GM18499 (cell line): Measurements from ENCODE around the gene MEIOSIN.
"Not testable (repeated sequence)": the region's sequence is repeated elsewhere in the genome, so short reads cannot be mapped to it uniquely, and the experiment has no call there.

Source experiments
- ATAC-seq: cut with Tn5 transposase; IDR thresholded peaks from one replicate; pipeline ENCODE4 v1.9.1; 2021; ENCODE audit warnings: moderate number of reproducible peaks; ENCODE audit not compliant: insufficient read depth, unreplicated experiment

Gene MEIOSIN

DNA sequence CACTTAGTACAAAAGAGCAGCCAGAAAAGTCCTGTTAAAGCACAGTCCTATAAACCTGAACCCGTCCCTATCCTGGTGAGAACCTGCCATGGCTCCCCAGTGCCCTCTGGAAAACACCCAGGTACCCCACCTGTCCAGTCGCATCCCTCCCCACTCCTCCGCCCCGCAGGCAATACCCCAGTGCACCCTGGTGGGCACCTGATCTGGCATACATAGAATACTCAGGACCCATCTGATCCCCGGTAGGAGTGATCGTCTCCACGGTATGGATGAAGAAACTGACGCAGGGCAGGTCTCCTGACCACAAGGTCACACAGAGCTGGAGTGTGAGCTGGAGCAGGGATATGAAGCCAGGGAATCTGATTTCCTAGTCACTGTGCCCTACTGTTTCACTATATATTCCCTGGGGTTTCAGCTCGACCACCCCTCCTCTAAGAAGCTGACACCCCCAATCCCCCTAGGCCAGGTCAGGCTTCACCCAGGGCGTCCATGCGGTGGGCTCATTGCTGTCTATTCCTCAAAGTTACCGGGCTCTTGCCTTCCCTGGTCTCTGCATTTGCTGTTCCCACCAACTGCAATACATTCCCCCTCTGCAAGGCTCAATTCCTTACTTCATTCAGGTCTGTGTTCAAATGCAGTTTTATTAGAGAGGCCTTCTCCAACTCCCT, 15.1 kb upstream of the MEIOSIN start:
- ATAC-seq: no peak

DNA sequence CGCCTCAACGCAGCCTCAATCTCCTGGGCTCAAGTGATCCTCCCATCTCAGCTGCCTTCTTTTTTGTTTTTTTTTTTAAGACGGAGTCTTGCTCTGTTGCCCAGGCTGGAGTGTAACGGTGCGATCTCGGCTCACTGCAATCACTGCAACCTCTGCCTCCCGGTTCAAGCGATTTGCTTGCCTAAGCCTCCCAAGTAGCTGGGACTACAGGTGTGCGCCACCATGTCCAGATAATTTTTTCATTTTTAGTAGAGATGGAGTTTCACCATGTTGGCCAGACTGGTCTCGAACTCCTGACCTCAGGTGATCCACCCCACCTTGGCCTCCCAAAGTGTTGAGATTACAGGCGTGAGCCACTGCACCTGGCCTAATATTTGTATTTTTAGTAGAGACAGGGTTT, 13.2 kb upstream of the MEIOSIN start:
- ATAC-seq: not testable (repeated sequence)

DNA sequence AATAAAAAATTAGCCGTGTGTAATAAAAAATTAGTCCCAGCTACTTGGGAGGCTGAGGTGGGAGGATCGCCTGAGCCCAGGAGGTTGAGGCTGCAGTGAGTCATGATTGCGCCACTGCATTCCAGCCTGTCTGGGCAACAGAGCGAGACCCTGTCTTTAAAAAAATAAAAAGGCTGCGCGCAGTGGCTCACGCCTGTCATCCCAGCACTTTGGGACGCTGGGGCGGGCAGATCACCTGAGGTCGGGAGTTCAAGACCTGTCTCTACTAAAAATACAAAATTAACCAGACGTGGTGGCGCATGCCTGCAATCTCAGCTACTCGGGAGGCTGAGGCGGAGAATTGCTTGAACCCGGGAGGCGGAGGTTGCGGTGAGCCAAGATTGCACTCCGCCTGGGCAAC, 4.6 kb upstream of the MEIOSIN start:
- ATAC-seq: not testable (repeated sequence)

DNA sequence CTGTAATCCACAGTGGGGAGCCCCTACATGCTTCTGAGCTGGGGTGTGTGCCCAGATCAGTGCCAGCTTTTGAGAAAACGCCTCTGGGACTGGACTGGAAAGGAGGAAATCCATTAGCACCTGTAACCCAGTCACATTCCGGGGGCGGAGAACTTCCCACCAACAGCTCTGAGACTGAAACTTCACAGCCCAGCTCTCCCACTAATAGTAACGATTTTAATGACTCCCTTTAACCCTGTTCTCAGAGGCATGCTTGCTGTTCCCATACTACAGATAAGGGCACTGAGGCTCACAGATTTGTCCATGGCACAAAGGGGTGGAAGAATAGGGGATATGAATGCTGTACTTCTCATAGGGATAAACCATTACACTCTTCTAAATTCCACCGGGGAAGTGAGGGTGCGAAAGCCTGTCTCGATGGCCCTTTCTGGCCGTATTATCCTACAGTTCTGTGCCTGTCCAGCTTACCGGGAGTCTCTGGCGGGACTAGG, 3.4 kb upstream of the MEIOSIN start:
- no peak for ATAC-seq

DNA sequence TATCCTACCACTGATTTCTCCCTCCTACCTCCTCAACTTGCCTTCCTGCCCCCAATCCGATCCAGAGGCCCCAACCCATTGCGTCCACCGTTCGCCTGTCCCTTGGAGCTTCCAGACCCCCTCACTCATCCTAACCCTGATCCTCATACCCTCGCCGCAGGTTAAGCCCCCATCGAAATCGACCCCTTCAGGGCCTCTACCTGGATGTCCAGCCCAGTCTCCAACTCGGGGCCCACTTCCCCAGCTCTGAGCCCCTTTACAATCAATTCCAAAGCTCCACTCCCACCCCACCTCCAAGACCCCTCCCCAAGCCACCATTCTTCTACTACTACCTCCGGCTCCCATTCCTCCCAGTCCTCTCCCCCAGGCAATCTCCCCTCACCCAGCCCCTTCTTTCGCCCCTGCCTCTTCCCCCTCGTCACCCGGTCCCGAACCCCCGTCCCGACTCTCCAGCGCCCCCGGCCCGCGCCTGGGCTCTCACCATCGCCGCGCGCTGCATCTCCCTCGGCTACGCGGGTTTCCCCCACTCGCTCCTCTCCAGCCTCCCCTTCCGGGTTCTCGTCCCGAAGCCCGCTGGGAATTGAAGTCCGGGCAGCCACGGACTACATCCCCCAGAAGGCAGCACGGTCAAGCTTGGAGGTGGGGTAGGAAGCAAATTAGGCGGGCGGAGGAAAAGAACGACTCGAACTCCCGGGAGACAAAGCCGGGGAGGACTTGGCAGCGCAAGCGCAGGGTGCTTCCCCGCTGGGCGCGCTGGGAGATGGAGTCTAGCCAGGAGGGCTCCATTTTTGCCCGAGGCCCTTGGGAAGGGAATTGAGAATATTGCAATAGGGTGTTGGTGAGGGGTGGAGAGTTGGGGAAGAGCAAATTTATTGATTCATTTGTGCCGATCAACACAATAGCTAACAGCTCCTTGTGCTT, 2.6 kb upstream of the MEIOSIN start, which contains the start of gene FBXO46:
Gene FBXO46 (minus strand): TSS at position 529 of the 921 bp plus-strand sequence. CDS start 17,401 bp downstream, outside the sequence.
- ATAC-seq: peak; percentile 63

DNA sequence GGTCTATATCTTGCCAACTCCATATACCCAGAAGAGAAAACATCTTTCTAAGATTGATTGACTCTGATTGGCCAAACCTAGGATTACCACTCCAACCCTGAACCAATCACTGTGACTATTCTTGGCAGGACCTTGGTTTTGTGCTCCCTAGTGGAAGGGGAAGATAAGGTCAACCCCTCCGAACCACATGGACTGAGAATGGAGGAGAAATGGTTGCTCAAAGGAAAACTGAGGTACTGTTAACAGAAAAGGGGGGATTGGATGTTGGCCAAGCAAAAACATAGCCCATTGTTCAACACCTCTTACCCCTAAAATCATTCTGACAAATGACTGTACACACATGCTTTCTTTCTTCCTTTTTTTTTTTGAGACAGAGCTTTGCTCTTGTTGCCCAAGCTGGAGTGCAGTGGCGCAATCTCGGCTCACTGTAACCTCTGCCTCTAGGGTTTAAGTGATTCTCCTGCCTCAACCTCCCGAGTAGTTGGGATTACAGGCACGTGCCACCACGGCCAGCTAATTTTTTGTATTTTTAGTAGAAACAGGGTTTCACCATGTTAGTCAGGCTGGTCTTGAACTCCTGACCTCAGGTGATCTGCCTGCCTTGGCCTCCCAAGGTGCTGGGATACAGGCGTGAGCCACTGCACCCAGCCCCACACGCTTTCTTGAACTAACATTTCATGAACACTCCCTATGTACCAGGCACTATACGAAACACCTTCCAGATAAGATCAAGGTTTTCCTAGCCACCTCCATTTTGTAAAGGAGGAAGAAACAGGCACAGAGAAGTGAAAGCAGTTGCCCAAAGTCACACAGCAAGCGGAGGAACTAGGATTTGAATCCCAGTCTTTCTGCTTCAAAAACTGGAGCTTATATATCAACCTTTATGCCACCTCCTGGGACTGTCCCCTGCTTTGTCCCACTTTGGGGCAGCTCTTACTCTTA, 6.5 kb downstream of the MEIOSIN start:
- no peak for ATAC-seq

DNA sequence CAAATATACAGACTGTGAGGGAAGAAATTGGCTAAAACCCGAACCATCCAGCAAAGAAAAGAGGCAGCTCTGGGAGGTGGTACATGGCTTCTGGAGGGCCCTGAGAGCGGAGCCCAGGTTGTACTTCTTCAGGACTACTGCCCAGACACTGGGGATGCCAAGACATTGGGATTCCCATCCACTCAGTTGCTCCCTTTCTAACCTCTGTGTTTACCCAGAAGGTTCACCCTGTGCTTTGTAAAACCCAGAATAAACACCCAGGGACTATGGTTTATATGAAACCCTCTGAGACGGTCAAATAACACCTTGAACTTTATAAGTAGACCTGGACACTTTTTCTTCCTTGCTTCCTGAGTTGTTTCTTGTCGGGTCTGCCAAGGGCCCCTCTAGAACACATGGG, 9.7 kb downstream of the MEIOSIN start:
- ATAC-seq: no peak

DNA sequence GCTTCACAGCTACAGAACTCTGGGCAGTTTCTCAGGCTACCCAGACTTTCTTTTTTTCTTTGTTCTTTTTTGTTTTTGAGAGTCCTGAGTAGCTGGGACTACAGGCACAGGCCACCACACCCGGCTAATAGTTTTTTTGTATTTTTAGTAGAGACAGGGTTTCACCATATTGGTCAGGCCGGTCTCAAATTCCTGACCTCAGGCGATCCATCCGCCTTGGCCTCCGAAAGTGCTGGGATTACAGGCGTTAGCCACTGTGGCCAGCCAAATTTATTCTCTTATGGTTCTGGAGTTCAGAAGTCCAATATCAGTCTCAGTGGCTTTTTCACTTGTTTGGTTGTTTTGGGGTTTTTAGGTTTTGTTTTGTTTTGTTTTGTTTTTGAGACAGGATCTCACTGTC, 12.4 kb downstream of the MEIOSIN start:
- no peak for ATAC-seq

DNA sequence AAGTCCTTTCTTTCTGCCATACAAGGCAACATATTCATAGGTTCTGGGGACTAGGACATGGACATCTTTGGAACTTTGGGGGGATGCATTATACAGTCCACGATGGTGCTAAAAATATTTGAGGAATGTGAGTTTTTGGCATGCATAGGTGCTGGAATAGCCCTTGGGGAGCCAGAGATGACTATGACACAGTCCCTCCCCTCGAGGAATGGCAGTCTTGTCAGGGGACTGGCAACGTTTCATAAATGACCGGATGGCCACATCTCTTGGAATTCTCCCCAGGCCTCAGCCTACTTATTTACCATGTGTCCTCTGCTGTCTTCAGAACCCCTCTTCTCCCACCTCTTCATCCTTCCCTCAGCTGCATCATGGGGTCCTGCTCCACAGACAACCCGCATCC, 13.6 kb downstream of the MEIOSIN start:
- no peak for ATAC-seq

DNA sequence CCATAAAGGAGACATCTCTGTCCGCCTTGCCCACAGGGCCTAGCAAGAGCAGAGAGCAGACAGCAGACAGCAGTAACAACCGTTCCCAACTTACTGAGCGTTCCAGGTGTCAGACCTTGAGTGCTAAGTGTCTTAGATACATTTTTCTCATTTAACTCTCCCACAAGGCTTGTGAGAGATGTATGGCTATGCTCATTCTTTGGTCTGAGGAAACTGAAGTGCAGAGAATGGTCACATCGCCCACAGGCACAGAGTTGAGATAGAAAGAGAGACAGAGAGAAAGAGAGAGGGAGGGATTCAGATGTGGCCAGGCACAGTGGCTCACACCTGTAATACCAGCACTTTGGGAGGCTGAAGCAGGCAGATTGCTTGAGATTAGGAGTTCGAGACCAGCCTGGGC, 14.3 kb downstream of the MEIOSIN start:
- no peak for ATAC-seq

DNA sequence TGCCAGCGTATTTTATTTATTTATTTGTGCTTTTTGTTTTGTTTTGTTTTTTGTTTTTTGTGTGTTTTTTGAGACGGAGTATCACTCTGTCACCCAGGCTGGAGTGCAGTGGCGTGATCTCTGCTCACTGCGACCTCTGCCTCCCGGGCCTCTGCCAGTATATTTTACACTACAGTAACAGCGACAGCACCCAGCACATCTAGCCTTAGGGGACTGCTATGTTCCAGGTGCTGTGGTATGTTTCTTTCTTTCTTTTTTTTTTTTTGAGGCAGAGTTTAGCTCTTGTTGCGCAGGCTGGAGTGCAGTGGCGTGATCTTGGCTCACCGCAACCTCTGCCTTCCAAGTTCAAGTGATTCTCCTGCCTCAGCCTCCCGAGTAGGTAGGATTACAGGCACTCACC, 18.2 kb downstream of the MEIOSIN start:
- ATAC-seq: not testable (repeated sequence)

DNA sequence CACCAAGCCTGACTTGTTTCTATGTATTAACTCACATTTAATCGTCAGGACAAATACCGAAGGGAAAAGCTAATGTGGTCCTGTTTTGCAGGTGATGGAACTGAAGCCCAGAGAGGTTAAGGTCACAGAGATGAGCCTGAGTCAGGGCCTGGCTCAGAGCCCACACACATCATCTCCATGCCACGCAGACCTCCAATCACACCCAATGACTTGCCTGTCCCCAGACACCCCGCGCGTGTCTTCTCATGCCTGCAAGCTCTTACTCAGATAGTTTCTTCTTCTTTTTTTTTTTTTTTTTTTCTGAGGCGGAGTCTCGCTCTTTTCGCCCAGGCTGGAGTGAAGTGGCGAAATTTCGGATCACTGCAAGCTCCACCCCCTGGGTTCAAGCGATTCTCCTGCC, 19.4 kb downstream of the MEIOSIN start:
- no peak for ATAC-seq

DNA sequence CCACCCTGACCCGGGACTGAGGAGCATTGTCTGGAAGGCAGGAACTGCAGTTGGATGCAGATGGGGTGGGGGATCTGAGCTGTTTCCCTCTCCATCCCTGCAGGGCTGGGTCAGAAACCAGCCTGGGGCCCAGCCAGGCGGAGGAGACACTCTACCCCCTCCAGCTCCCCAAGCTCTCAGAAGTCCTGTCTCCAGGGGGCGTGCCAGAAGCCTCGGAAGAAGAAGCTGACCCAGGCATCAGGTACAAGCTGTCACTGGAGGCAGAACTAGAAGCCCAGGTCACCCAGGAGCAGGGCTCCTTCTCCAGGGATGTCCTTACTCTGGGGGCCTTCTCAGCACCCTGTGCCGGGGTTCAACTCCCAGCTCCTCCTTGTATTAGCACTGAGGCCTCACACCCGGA, 20.3 kb downstream of the MEIOSIN start:
- no peak for ATAC-seq

DNA sequence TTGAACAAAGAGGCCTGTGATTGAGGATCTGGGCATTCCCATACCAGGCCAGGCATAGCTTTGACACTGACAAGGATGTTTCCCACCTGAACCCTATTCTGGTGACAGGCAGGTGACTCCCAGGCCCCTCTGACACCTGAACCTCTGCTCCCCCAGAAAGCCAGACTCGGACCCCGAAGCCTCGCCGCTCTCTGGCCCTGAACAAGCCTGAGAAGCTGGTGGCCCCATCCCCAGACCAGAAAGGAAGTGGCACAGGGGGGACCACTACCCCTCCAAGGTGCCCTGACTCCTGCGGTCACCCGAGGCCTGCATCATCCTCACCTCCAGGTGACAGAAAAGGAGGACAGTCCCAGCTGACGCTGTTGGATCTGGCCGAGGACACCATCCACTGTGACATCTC, 21.1 kb downstream of the MEIOSIN start:
- no peak for ATAC-seq

DNA sequence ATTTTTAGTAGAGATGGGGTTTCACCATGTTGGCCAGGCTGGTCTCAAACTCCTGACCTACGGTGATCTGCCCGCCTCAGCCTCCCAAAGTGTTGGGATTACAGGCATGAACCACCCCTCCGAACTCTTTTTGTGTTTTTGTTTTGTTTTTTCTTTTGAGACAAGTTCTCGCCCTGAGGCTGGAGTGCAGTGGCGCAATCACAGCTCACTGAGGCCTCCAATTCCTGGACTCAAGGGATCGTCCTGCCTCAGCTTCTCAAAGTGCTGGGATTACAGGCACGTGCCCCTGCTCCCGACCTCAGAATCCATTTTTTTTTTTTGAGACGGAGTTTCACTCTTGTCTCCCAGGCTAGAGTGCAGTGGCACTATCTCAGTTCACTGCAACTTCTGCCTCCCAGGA, 24.5 kb downstream of the MEIOSIN start:
- no peak for ATAC-seq

DNA sequence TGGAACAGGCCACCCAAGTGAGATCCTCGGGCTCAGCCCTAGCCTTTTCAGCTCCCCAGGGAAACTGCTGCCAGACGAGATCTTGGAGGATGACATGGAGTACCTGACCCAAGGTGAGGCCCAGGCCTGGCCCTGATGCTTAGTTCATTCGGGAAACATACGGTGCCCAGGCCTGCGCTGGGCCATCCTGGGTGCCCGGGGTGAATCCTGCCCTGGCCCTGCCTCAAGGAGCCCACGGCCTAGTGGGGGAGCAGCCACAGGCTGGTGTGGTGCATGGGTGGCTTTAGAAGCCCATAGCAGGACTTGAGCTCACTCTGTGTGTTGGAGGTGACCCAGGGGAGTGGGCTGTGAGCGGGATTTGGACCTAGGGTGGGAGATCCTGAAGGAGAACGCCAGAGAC, 25.7 kb downstream of the MEIOSIN start:
- no peak for ATAC-seq

DNA sequence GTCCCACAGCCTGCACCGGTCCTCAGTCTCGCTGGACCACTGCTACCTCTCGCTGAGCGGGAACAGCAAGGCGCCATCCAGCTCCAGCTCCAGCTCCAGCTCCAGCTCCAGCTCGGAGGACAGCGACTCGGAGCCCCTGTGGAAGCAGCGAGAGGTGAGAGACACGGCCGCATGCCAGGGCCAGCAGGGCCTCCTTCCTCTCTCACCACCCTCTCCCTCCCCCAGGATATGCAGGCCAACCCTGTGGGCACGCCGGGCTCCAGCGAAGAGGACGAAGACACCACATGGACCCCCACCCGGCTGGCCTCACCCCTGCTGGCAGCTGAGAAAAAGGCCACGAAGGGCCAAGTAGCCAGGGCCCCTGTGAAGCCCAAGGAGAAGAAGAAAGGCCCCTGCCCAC, 28.5 kb downstream of the MEIOSIN start:
- ATAC-seq: no peak

DNA sequence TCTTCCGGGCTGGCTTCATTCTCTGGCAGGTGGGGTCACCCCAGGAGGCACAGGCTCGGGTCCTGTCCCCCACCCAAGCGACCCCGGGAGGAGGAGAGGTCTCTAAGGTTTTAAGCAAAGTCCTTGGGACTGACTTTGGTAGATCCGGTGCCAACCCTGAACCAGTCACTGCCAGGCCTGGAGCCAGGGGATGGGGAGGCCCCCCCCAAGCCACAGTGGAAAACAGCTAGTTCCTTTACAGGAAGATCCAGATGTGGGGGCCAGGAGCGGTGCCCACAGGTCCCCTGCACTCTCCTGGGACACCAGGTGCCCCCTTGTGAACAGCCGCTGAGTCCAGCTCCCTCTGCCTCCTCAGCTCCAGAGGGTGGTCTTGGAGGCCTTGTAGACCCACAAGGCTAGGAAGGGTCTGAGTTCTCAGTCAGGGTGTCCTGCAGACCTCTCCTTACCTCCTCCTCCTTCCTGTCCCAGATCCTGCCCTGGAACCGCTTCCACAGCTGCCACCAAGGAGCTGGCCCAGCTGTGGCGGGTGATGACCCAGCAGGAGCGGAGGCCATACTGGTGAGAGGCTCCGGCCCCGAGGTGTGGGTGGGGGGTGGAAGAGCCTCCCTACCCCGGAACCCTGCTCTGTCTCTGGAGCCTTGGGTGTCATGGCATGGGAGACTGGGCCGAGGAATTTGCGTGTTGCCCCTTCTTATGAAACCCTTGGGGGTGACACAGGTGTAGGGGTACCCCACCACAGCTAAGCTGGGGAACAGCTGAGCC, 29.8 kb downstream of the MEIOSIN start:
- no peak for ATAC-seq

DNA sequence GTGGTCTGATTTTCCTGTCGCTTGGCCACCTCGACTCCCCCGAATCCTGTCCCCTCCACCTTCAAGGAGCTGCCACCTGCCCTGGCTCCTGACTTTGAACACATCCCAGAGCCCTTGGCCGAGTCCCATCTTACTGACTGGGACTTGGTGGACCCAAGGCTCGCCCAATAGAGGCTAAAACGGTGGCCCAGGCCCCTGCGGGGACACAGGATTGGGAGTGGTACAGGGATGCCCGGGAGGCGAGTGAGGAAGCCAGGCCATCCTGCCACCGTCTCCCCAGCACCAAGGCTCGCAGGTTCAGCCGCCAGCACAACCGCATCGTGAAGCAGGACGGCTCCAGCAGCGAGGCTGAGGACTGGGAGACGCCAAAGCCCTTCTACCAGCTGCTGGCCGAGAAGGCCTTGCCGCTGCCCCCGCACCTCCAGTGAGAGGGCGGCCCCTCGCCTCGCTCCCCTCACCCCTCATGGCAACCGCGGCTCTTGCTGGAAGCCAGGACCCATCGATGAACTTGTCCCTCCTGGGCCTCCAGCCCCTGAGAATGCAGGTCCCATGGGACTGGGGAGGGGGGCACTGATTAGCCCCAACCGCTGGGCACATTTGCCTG, 30.6 kb downstream of the MEIOSIN start:
- no peak for ATAC-seq
